H1 (cell line): ENCODE data around the gene PTGES3L. TPM values are rescaled to one million over a fixed set of nuclear protein-coding genes. Genes with fewer than 3 reads are reported as not detected.

Source experiments
- ATF2 ChIP-seq: IDR thresholded peaks from 2 replicates; pipeline ENCODE4 v1.6.1; 2012; ENCODE audit warnings: low read length, inconsistent platforms
- CHD2 ChIP-seq: IDR thresholded peaks from 2 replicates; pipeline ENCODE4 v1.6.1; 2012; ENCODE audit warnings: low read length, improper control_type of control experiment
- CHD7 ChIP-seq: fragments of 300-600 bp; sonication (generic); IDR thresholded peaks from 2 replicates; pipeline ENCODE4 v1.7.1; 2012; ENCODE audit warnings: low read length, moderate library complexity, mild to moderate bottlenecking, inconsistent platforms; ENCODE audit not compliant: insufficient replicate concordance
- CTBP2 ChIP-seq: IDR thresholded peaks from 2 replicates; pipeline ENCODE4 v1.7.0; 2011; ENCODE audit warnings: borderline replicate concordance, mild to moderate bottlenecking, moderate library complexity, mixed read lengths, low read length; ENCODE audit not compliant: insufficient read depth, insufficient read length
- NANOG ChIP-seq: IDR thresholded peaks from 2 replicates; pipeline ENCODE4 v1.6.1; 2011; ENCODE audit warnings: low read length, low read depth, mild to moderate bottlenecking, inconsistent platforms; ENCODE audit not compliant: insufficient read depth, poor library complexity, severe bottlenecking
- RFX5 ChIP-seq: IDR thresholded peaks from 2 replicates; pipeline ENCODE4 v1.6.1; 2011; ENCODE audit warnings: low read depth, low read length, improper control_type of control experiment, borderline replicate concordance
- TAF7 ChIP-seq: optimal IDR thresholded peaks from 2 replicates; pipeline ENCODE3; 2011; ENCODE audit warnings: low read depth, mild to moderate bottlenecking, inconsistent platforms, low read length, moderate library complexity, borderline replicate concordance
- polyA plus RNA-seq, 7 experiments: library from polyadenylated mRNA; depleted of rRNA in 3 of 7; stranded (reverse) in 5 of 7; unstranded in 2 of 7; fragments of >200 nt in 5 of 7; fragments of 200-250 nt in 2 of 7; gene quantifications; 1 replicate in 5 of 7; 2 replicates in 1 of 7; 4 replicates in 1 of 7; pipeline versions ENCODE4 v1.2.1 to v1.2.3, GENCODE V29; 2011 to 2013; ENCODE audit warnings: missing spikeins in 2 of 7, mixed read lengths in 2 of 7
- total RNA-seq: library from RNA; stranded (reverse); fragmentation: NEBNext Ultra II Directional; extraction: Animal tissue kit (Norgen Biotek cat#: 25700); gene quantifications from 2 replicates; pipeline ENCODE4 v1.2.1, GENCODE V29; 2021
- TF ChIP-seq, protein P1 (sequence below): IDR thresholded peaks from 2 replicates; pipeline ENCODE4 v1.6.1; 2012; ENCODE audit warnings: inconsistent platforms

Gene PTGES3L
- total and polyA plus RNA-seq, 2 of the 8 experiments (the other 6 are each of a cell fraction or from before 2014, with no cell fraction given), result 3.0 to 3.6 TPM

DNA sequence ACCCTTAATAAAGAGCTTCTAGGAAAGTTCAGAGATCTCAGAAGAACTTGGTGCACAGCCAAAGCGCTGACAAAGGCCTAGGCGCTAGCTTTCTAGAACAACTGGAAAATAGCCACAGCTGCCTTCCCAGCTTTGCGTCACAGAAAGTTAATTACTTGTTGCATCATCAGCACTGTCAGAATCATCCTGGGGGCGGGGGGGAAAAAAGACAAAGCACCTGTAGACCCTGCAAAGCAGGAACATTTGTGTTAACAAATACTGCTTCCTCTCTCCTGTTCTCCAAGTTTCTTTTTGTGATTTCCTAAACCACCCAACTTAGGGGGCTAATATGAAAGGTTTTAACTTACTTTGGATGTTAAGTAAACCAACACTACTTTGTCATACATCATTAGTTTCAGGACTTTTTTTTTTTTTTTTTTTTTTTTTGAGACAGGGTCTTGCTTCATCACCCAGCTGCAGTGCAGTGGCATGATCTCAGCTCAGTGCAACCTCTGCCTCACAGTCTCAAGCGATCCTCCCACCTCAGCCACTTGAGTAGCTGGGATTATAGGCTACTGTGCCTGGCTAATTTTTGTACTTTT lies 10.8 kb downstream of the PTGES3L start (continued):
- no peak for TF ChIP-seq NANOG
- TF ChIP-seq RFX5, result no peak
- no peak for TF ChIP-seq CHD2
- TF ChIP-seq CTBP2, result no peak
- TF ChIP-seq TAF7, result no peak
- TF ChIP-seq, protein P1, sequence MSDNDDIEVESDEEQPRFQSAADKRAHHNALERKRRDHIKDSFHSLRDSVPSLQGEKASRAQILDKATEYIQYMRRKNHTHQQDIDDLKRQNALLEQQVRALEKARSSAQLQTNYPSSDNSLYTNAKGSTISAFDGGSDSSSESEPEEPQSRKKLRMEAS, result no peak
- no peak for TF ChIP-seq ATF2
- no peak for TF ChIP-seq CHD7
